Activated CD4-positive, CD25-positive, alpha-beta regulatory T cell treated with anti-CD3 and anti-CD28 coated beads, Interleukin-2, amount 50 U/mL, for 24 hours (primary cell): ENCODE results near the gene TNFAIP6.

ENCODE experiments used
- ATAC-seq, 2 donors: fragments of 150-1000 bp; cut with Tn5 transposase; one replicate each; pipeline ENCODE4 v1.10.0; 2021; ENCODE audit warnings: mild to moderate bottlenecking in 1 of 2, moderate library complexity in 1 of 2

TNFAIP6 gene

DNA sequence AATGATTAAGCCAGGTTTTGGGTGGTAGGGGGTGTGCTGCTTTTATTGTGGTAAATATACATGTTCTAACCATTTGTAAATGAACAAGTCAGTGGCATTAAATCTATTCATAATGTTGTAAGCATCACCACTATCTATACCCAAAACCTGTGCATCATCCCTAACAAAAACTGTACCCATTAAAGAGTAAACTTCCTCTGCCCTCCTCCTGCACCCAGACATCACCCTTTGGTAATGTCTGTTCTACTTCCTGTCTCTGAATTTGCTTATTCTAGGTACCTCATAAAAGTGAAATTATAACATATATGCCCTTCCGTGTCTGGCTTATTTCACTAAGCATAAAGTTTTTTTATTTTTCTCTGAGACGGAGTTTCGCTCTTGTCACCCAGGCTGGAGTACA lies 66.4 kb downstream of the TNFAIP6 start:
- ATAC-seq = peak; percentile 89 to 90
